Hepatic stellate cell (primary cell): ENCODE results near the gene PRKCE.

Source experiments
- DNase-seq: peaks from one replicate; pipeline ENCODE4 v3.0.0; 2011; ENCODE audit warnings: low spot score

PRKCE gene

GRCh38 chr2:46122318-46122976 is 471.0 kb downstream of the PRKCE start:
- DNase-seq = no peak

- DNase-seq = no peak
Measured at GRCh38 chr2:46123013-46123412, 471.5 kb downstream of the PRKCE start.

GRCh38 chr2:46125798-46126197 is 474.3 kb downstream of the PRKCE start:
- DNase-seq = no peak

GRCh38 chr2:46126571-46126970 is 475.1 kb downstream of the PRKCE start:
- DNase-seq = no peak

GRCh38 chr2:46127176-46127575 is 475.7 kb downstream of the PRKCE start:
- DNase-seq = no peak

- DNase-seq = no peak
Measured at GRCh38 chr2:46130511-46130910, 479.0 kb downstream of the PRKCE start.

GRCh38 chr2:46132996-46133395 is 481.5 kb downstream of the PRKCE start:
- DNase-seq = no peak

- DNase-seq = peak; percentile 69
Measured at GRCh38 chr2:46134531-46135227, 483.2 kb downstream of the PRKCE start.

- no peak for DNase-seq
Measured at GRCh38 chr2:46135228-46135855, 483.9 kb downstream of the PRKCE start.

GRCh38 chr2:46135958-46136357 is 484.5 kb downstream of the PRKCE start:
- DNase-seq = peak; percentile 53

GRCh38 chr2:46136481-46136880 is 485.0 kb downstream of the PRKCE start:
- DNase-seq = no peak

GRCh38 chr2:46136953-46137352 is 485.5 kb downstream of the PRKCE start:
- no peak for DNase-seq

GRCh38 chr2:46142546-46143428 is 491.3 kb downstream of the PRKCE start:
- no peak for DNase-seq

- DNase-seq = no peak
Measured at GRCh38 chr2:46143429-46144132, 492.1 kb downstream of the PRKCE start.

GRCh38 chr2:46144133-46144800 is 492.8 kb downstream of the PRKCE start:
- no peak for DNase-seq

GRCh38 chr2:46145017-46145416 is 493.5 kb downstream of the PRKCE start:
- no peak for DNase-seq

GRCh38 chr2:46145840-46146239 is 494.4 kb downstream of the PRKCE start:
- DNase-seq = no peak

- DNase-seq = no peak
Measured at GRCh38 chr2:46146866-46147502, 495.5 kb downstream of the PRKCE start.

GRCh38 chr2:46147626-46148368 is 496.3 kb downstream of the PRKCE start:
- DNase-seq = no peak

GRCh38 chr2:46148369-46148736 is 496.9 kb downstream of the PRKCE start:
- no peak for DNase-seq
